HepG2 (cell line): ENCODE measurements around the gene NFAT5. TPM values are rescaled to one million over a fixed set of nuclear protein-coding genes. Genes with fewer than 3 reads are reported as not detected.

Experiments used
- ATAC-seq: fragments of 200-7000 bp; cut with Tn5 transposase; 3 replicates; pipeline ENCODE4 v1.9.1; 2020; ENCODE audit warnings: mild to moderate bottlenecking, moderate library complexity
- BruUV-seq: library from RNA; stranded (reverse); fragments of 400-500 nt; replicated peaks from 2 replicates; lab custom pipeline; 2021; lab: Mats Ljungman, UMichigan
- CTCF ChIA-PET: fragments of 300-600 bp; formaldehyde crosslinking; extraction: SDS; loops from one replicate; lab custom pipeline; 2021; ENCODE audit warnings: low total read pairs, inconsistent platforms, low intra/inter-chr PET ratio; lab: Yijun Ruan, JAX
- POLR2A ChIA-PET: fragments of 350-600 bp; sonication (Branson Sonifier 250); formaldehyde crosslinking; loops from one replicate; lab custom pipeline; 2020; ENCODE audit warnings: antibody characterized with exemption, inconsistent platforms; lab: Yijun Ruan, JAX
- DNase-seq: peaks from one replicate; pipeline ENCODE4 v3.0.0-alpha.2; 2015; ENCODE audit warnings: low spot score
- FAIRE-seq: peaks from 3 replicates; lab custom pipeline; 2011; peaks lifted over from hg19 to GRCh38; lab: Jason Lieb, UNC
- H2AFZ ChIP-seq: one replicate; pipeline ENCODE4 v1.6.1; 2011; ENCODE audit warnings: low read length, inconsistent platforms
- H3K27ac ChIP-seq: fragments of 300-600 bp; 3 replicates; pipeline ENCODE4 v1.8.0; 2011; ENCODE audit warnings: mixed run types, mild to moderate bottlenecking, mixed read lengths, low read length, inconsistent platforms; ENCODE audit not compliant: insufficient read depth; ENCODE audit errors: extremely low read length
- H3K27me3 ChIP-seq, 2 experiments: fragments of 200-600 bp in 1 of 2; 2 replicates in 1 of 2; 3 replicates in 1 of 2; pipeline versions ENCODE4 v1.6.0 to v1.8.0; 2011; ENCODE audit warnings: low read length in 2 of 2, mild to moderate bottlenecking in 2 of 2, moderate library complexity in 2 of 2, inconsistent platforms in 1 of 2; ENCODE audit not compliant: insufficient read depth in 2 of 2, control insufficient read depth in 1 of 2
- H3K36me3 ChIP-seq, 2 experiments: fragments of 200-600 bp in 1 of 2; replicated peaks in 1 of 2; 2 replicates in 1 of 2; 3 replicates in 1 of 2; pipeline versions ENCODE4 v1.5.1 to v1.8.0; 2011; ENCODE audit warnings: low read length in 2 of 2, inconsistent platforms in 1 of 2; ENCODE audit not compliant: insufficient read depth in 2 of 2, control insufficient read depth in 1 of 2
- H3K4me1 ChIP-seq: 2 replicates; pipeline ENCODE4 v1.5.1; 2012; ENCODE audit warnings: low read length, inconsistent platforms; ENCODE audit not compliant: insufficient read depth
- H3K4me2 ChIP-seq: 2 replicates; pipeline ENCODE4 v1.6.0; 2011; ENCODE audit warnings: low read depth, low read length, inconsistent platforms
- H3K4me3 ChIP-seq, 3 experiments: fragments of 200-600 bp in 1 of 3; sonication (generic), shearing (Covaris generic) in 1 of 3; replicated peaks in 1 of 3; 2 replicates each; pipeline ENCODE4 v1.5.1; 2011 to 2016; ENCODE audit warnings: low read length in 3 of 3, inconsistent platforms in 2 of 3, low read depth in 2 of 3, mild to moderate bottlenecking in 2 of 3, control low read depth in 1 of 3, mixed read lengths in 1 of 3; ENCODE audit not compliant: insufficient read depth in 1 of 3
- H3K79me2 ChIP-seq: one replicate; pipeline ENCODE4 v1.6.1; 2011; ENCODE audit warnings: low read length, inconsistent platforms; ENCODE audit not compliant: insufficient read depth
- H3K9ac ChIP-seq: 2 replicates; pipeline ENCODE4 v1.6.0; 2011; ENCODE audit warnings: mild to moderate bottlenecking, low read depth, low read length, inconsistent platforms; ENCODE audit not compliant: insufficient read depth
- H3K9me3 ChIP-seq: 2 replicates; pipeline ENCODE4 v1.5.1; 2012; ENCODE audit warnings: mild to moderate bottlenecking, low read length
- H4K20me1 ChIP-seq: 2 replicates; pipeline ENCODE4 v1.6.0; 2011; ENCODE audit warnings: inconsistent platforms, mild to moderate bottlenecking, low read length, moderate library complexity; ENCODE audit not compliant: insufficient read depth
- ASH2L ChIP-seq: fragments of 300-600, 200-600 bp; sonication (generic); IDR thresholded peaks from 2 replicates; pipeline ENCODE4 v1.7.0; 2017; ENCODE audit warnings: low read depth, mild to moderate bottlenecking, moderate library complexity, mixed read lengths, low read length; ENCODE audit not compliant: insufficient read length
- LCORL ChIP-seq, 2 experiments: fragments of 450-650 bp in 1 of 2; sonication (generic) in 1 of 2; formaldehyde crosslinking in 1 of 2; IDR thresholded peaks; 2 replicates each; pipeline versions ENCODE4 v1.5.0 to v1.6.1; 2017 to 2020; ENCODE audit warnings: antibody characterized with exemption in 1 of 2, missing genetic modification reagents in 1 of 2
- MIER3 ChIP-seq: IDR thresholded peaks from 2 replicates; pipeline ENCODE4 v1.6.1; 2016; ENCODE audit warnings: missing compliant biosample characterization, borderline replicate concordance
- PCBP2 ChIP-seq: fragments of 200-400 bp; formaldehyde crosslinking; optimal IDR thresholded peaks from 2 replicates; pipeline ENCODE3; 2018; ENCODE audit warnings: low read length, low read depth; ENCODE audit not compliant: poor library complexity, severe bottlenecking
- POLR2G ChIP-seq: fragments of 200-400 bp; formaldehyde crosslinking; IDR thresholded peaks from 2 replicates; pipeline ENCODE4 v1.6.1; 2018; ENCODE audit warnings: mild to moderate bottlenecking, low read depth, low read length, moderate library complexity
- RBM22 ChIP-seq: fragments of 200-400 bp; formaldehyde crosslinking; optimal IDR thresholded peaks from 2 replicates; pipeline ENCODE3; 2017; ENCODE audit warnings: mild to moderate bottlenecking, low read length, moderate library complexity
- SCMH1 ChIP-seq: sonication (generic); formaldehyde crosslinking; IDR thresholded peaks from 2 replicates; pipeline ENCODE4 v1.9.0; 2021; ENCODE audit warnings: missing genetic modification reagents, mild to moderate bottlenecking, borderline replicate concordance
- SMYD3 ChIP-seq: sonication (generic); formaldehyde crosslinking; IDR thresholded peaks from 2 replicates; pipeline ENCODE4 v1.8.1; 2023; ENCODE audit warnings: mild to moderate bottlenecking, missing genetic modification reagents
- SRF ChIP-seq: IDR thresholded peaks from 2 replicates; pipeline ENCODE4 v1.6.1; 2011; ENCODE audit warnings: mild to moderate bottlenecking, low read depth, low read length, moderate library complexity
- YEATS2 ChIP-seq: sonication (generic); formaldehyde crosslinking; IDR thresholded peaks from 2 replicates; pipeline ENCODE4 v1.4.0; 2020; ENCODE audit warnings: missing genetic modification reagents, borderline replicate concordance
- YY1 ChIP-seq: IDR thresholded peaks from 2 replicates; pipeline ENCODE4 v1.6.1; 2011; ENCODE audit warnings: low read length, low read depth, moderate library complexity, mild to moderate bottlenecking; ENCODE audit not compliant: insufficient read depth, insufficient replicate concordance
- ZKSCAN1 ChIP-seq: fragments of 150-350 bp; IDR thresholded peaks from 2 replicates; pipeline ENCODE4 v1.6.1; 2014; ENCODE audit warnings: low read length
- ZNF124 ChIP-seq: sonication (generic); formaldehyde crosslinking; IDR thresholded peaks from 2 replicates; pipeline ENCODE4 v1.4.0; 2020; ENCODE audit warnings: missing genetic modification reagents
- ZNF564 ChIP-seq: sonication (generic); formaldehyde crosslinking; IDR thresholded peaks from 2 replicates; pipeline ENCODE4 v1.8.1; 2023; ENCODE audit warnings: mild to moderate bottlenecking, missing genetic modification reagents
- ZNF605 ChIP-seq: sonication (generic); formaldehyde crosslinking; IDR thresholded peaks from 2 replicates; pipeline ENCODE4 v1.8.0; 2022; ENCODE audit warnings: mild to moderate bottlenecking, missing genetic modification reagents
- ZNF790 ChIP-seq: sonication (generic); formaldehyde crosslinking; IDR thresholded peaks from 2 replicates; pipeline ENCODE4 v1.8.0; 2022; ENCODE audit warnings: missing genetic modification reagents, mild to moderate bottlenecking, borderline replicate concordance
- WGBS: methylation state at CpG from one replicate; pipeline ENCODE4 v1.1.6; 2017; ENCODE audit warnings: low lambda C conversion rate; 5-methylcytosine and 5-hydroxymethylcytosine counted together
- in situ Hi-C: cut with HindIII; loops from 2 replicates; pipeline ENCODE4 v1.10.0; 2017; ENCODE audit warnings: low pct_unique_long_range_greater_than_20kb; ENCODE audit not compliant: extremely low pct_ligation_motif_present
- intact Hi-C: fragments of 100-400 bp; cut with micrococcal nuclease; formaldehyde crosslinking; loops from one replicate; pipeline ENCODE4 v1.10.0; 2022; ENCODE audit not compliant: unreplicated experiment
- polyA plus RNA-seq, 8 experiments: library from polyadenylated mRNA; depleted of rRNA in 3 of 8; stranded (reverse) in 7 of 8; unstranded in 1 of 8; fragments of >200 nt; fragmentation: Illumina TruSeq in 4 of 8; extraction: Trizol in 4 of 8; gene quantifications; 2 replicates each; pipeline versions ENCODE4 v1.2.1 to v1.2.3, GENCODE V29; 2011 to 2016; ENCODE audit warnings: low read depth in 4 of 8, missing spikeins in 1 of 8, mixed read lengths in 1 of 8; ENCODE audit not compliant: insufficient read depth in 1 of 8
- total RNA-seq, 5 experiments: library from RNA; depleted of rRNA; stranded (reverse); fragments of >200 nt; fragmentation: Illumina TruSeq; extraction: Trizol; gene quantifications; 2 replicates each; pipeline ENCODE4 v1.2.3, GENCODE V29; 2016; ENCODE audit warnings: low read depth in 1 of 5
- TF ChIP-seq, protein P1 (sequence below): IDR thresholded peaks from 2 replicates; pipeline ENCODE4 v1.6.1; 2016; ENCODE audit warnings: low read depth, control low read depth

The NFAT5 gene
- total and polyA plus RNA-seq, 2 of the 13 experiments (the other 11 are each of a cell fraction or from before 2014, with no cell fraction given), result 20.5 to 54.3 TPM

- ATAC-seq (no peak), FAIRE-seq (no peak), DNase-seq (no peak)
- Histone ChIP-seq H3K4me2 (no peak overlapping the region), H3K36me3 (peaks cover 7 to 42% of the 10 kb centered on the region in 2 experiments), H4K20me1 (no peaks in the 10 kb centered on the region), H3K27ac (peak overlapping the region; percentile 5), H3K4me3 (no peak overlapping the region), H2AFZ (no peak overlapping the region), H3K9me3 (no peaks in the 10 kb centered on the region), H3K79me2 (no peaks in the 10 kb centered on the region), H3K4me1 (peaks cover 12% of the 10 kb centered on the region; the same call in 1 of the 2 replicates), H3K9ac (no peak overlapping the region), H3K27me3 (no peaks in the 10 kb centered on the region)
- intact Hi-C loops, result no loop called here
- no TSS peak for BruUV-seq
- ChIA-PET POLR2A (interaction anchor here (1.2 to 6.1 kb wide), 3 partner anchors 17 to 47 kb away, joined by 3 to 36 read pairs (median 14); partner anchors contain the start of genes NOB1 and NQO1), CTCF (no interaction called here)
- TF ChIP-seq PCBP2 (no peak), POLR2G (0 out of 2 replicates have a peak, but pooled peaks have one; percentile 58)
- in situ Hi-C loops, result no loop called here
- WGBS, result 100% methylated on average over 2 of the region's 2 CpGs
These were observed 141.2 kb downstream of the NFAT5 start for GRCh38 chr16:69706975-69707340.

DNA sequence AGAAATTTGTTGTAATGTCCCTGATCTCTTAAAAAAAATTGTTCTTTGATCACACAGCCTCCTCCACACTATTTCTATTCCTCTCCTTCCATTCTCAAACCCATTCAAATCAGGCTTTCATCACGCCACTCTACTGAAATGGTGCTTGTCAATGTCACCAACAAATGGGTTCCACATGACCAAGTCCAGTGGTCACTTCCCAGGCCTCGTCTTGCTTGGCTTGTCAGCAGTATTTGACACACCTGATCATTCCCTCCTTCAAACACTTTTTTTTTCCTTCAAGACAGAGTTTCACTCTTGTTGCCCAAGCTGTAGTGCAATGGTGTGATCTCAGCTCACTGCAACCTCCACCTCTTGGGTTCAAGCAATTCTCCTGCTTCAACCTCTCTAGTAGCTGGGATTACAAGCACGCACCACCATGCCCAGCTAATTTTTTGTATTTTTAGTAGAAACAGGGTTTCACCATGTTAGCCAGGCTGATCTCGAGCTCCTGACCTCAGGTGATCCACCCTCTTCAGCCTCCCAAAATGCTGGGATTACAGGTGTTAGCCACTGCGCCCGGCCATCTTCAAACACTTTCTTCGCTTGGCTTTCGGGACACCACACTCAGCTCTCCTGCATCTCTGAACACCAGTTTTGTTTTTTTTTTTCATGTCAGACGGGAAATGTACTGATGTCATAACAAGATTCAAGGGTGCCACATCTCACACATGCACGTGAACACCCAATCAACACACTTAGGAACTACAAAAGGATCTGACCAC is 142.3 kb downstream of the NFAT5 start:
- CTCF ChIA-PET, result interaction anchor here (3.0 kb wide), 1 partner anchor 47 kb away, joined by 38 read pairs; the partner anchor contains the start of gene NOB1
- ATAC-seq (no peak), FAIRE-seq (no peak), DNase-seq (no peak)
- intact Hi-C loops (no loop called here), in situ Hi-C loops (no loop called here)
- WGBS, result 94% methylated on average over 10 of the region's 10 CpGs
- Histone ChIP-seq H3K36me3 (peaks cover 11 to 43% of the 10 kb centered on the region in 2 experiments), H3K4me2 (no peak overlapping the region), H3K27me3 (no peaks in the 10 kb centered on the region), H3K4me1 (peaks cover 12% of the 10 kb centered on the region; the same call in 1 of the 2 replicates), H3K9ac (no peak overlapping the region), H3K4me3 (no peak overlapping the region), H3K9me3 (no peaks in the 10 kb centered on the region), H3K79me2 (no peaks in the 10 kb centered on the region), H3K27ac (no peak overlapping the region), H2AFZ (no peak overlapping the region), H4K20me1 (no peaks in the 10 kb centered on the region)
- BruUV-seq, result no TSS peak
- POLR2A ChIA-PET, result interaction anchor here (0.9 to 6.1 kb wide), 3 partner anchors 16 to 47 kb away, joined by 5 to 36 read pairs (median 5); partner anchors contain the start of genes NOB1 and NQO1
- no peak for TF ChIP-seq MIER3
- TF ChIP-seq ASH2L, result no peak
- no peak for TF ChIP-seq SRF
- TF ChIP-seq YY1, result no peak
- no peak for TF ChIP-seq ZNF124 (CRISPR knock-in tag)
- no peak for TF ChIP-seq ZKSCAN1
- no peak for TF ChIP-seq ZNF605
- no peak for TF ChIP-seq YEATS2
- TF ChIP-seq, protein P1, sequence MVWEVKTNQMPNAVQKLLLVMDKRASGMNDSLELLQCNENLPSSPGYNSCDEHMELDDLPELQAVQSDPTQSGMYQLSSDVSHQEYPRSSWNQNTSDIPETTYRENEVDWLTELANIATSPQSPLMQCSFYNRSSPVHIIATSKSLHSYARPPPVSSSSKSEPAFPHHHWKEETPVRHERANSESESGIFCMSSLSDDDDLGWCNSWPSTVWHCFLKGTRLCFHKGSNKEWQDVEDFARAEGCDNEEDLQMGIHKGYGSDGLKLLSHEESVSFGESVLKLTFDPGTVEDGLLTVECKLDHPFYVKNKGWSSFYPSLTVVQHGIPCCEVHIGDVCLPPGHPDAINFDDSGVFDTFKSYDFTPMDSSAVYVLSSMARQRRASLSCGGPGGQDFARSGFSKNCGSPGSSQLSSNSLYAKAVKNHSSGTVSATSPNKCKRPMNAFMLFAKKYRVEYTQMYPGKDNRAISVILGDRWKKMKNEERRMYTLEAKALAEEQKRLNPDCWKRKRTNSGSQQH (CRISPR knock-in tag), result no peak
- TF ChIP-seq RBM22, result peak; percentile 13
- TF ChIP-seq ZNF564, result no peak
- no peak for TF ChIP-seq SCMH1
- peak; percentile 66 for TF ChIP-seq POLR2G
- no peak for TF ChIP-seq LCORL (IDR thresholded peaks at IDR 0.05)
- no peak for TF ChIP-seq LCORL (CRISPR knock-in tag; IDR thresholded peaks at IDR 0.05)
- no peak for TF ChIP-seq ZNF790
- no peak for TF ChIP-seq SMYD3 (CRISPR knock-in tag)
